IMR-90 (cell line): ENCODE data around the gene GPR3. TPM values are rescaled to one million over a fixed set of nuclear protein-coding genes. Genes with fewer than 3 reads are reported as not detected.
A peak's percentile ranks its signal among the peaks of the same experiment; 100 is the strongest.

ENCODE experiments used
- ATAC-seq: fragments of 200-7000 bp; cut with Tn5 transposase; 2 replicates; pipeline ENCODE4 v1.9.1; 2020; ENCODE audit warnings: low read depth, mild to moderate bottlenecking, moderate library complexity
- BruUV-seq: library from RNA; stranded (reverse); fragments of 400-500 nt; replicated peaks from 2 replicates; lab custom pipeline; 2021; lab: Mats Ljungman, UMichigan
- CTCF ChIA-PET: fragments of 300-600 bp; formaldehyde crosslinking; extraction: SDS; loops from one replicate; lab custom pipeline; 2021; ENCODE audit warnings: antibody characterized with exemption; lab: Yijun Ruan, JAX
- POLR2A ChIA-PET: fragments of 300-600 bp; sonication (Branson Sonifier 250); formaldehyde crosslinking; loops from one replicate; lab custom pipeline; 2022; ENCODE audit warnings: antibody characterized with exemption; ENCODE audit not compliant: unreplicated experiment; lab: Charles Lee
- DNase-seq: peaks from one replicate; pipeline ENCODE4 v3.0.0; 2013
- H2AFZ ChIP-seq: replicated peaks from 2 replicates; pipeline ENCODE3; 2013; ENCODE audit warnings: low read length, mild to moderate bottlenecking; ENCODE audit not compliant: poor library complexity
- H2AK5ac ChIP-seq: 2 replicates; pipeline ENCODE4 v1.6.1; 2013; ENCODE audit warnings: low read depth, low read length, inconsistent platforms
- H2AK9ac ChIP-seq: replicated peaks from 2 replicates; pipeline ENCODE3; 2013; ENCODE audit warnings: mild to moderate bottlenecking, low read depth, low read length, moderate library complexity; ENCODE audit not compliant: poor library complexity
- H2BK120ac ChIP-seq: 2 replicates; pipeline ENCODE4 v1.6.1; 2013; ENCODE audit warnings: low read depth, low read length, inconsistent platforms
- H2BK15ac ChIP-seq: 3 replicates; pipeline ENCODE4 v1.6.1; 2013; ENCODE audit warnings: low read depth, low read length, inconsistent platforms
- H2BK20ac ChIP-seq: 2 replicates; pipeline ENCODE4 v1.6.1; 2013; ENCODE audit warnings: low read depth, mild to moderate bottlenecking, inconsistent platforms, low read length, moderate library complexity
- H2BK5ac ChIP-seq: 2 replicates; pipeline ENCODE4 v1.6.1; 2013; ENCODE audit warnings: mild to moderate bottlenecking, low read depth, low read length, inconsistent platforms; ENCODE audit not compliant: poor library complexity, severe bottlenecking
- H3K14ac ChIP-seq: replicated peaks from 2 replicates; pipeline ENCODE4 v1.6.1; 2013; ENCODE audit warnings: low read depth, low read length, inconsistent platforms
- H3K18ac ChIP-seq: 2 replicates; pipeline ENCODE4 v1.6.1; 2013; ENCODE audit warnings: low read depth, low read length, control low read depth
- H3K23ac ChIP-seq: 2 replicates; pipeline ENCODE4 v1.6.1; 2013; ENCODE audit warnings: low read depth, low read length, inconsistent platforms
- H3K27ac ChIP-seq: 2 replicates; pipeline ENCODE4 v1.5.1; 2013; ENCODE audit warnings: mild to moderate bottlenecking, control low read depth, low read length; ENCODE audit not compliant: insufficient read depth
- H3K27me3 ChIP-seq: 2 replicates; pipeline ENCODE4 v1.6.1; 2013; ENCODE audit warnings: low read length; ENCODE audit not compliant: control insufficient read depth, insufficient read depth
- H3K36me3 ChIP-seq: 2 replicates; pipeline ENCODE4 v1.6.1; 2013; ENCODE audit warnings: low read length, mixed read lengths; ENCODE audit not compliant: control insufficient read depth, insufficient read depth
- H3K4ac ChIP-seq: 2 replicates; pipeline ENCODE4 v1.6.1; 2013; ENCODE audit warnings: low read depth, low read length, inconsistent platforms
- H3K4me1 ChIP-seq: 2 replicates; pipeline ENCODE4 v1.6.1; 2013; ENCODE audit warnings: low read length, mixed read lengths; ENCODE audit not compliant: control insufficient read depth, insufficient read depth
- H3K4me2 ChIP-seq: 2 replicates; pipeline ENCODE4 v1.6.1; 2013; ENCODE audit warnings: low read depth, mild to moderate bottlenecking, control low read depth, low read length, moderate library complexity
- H3K4me3 ChIP-seq: 2 replicates; pipeline ENCODE4 v1.5.1; 2013; ENCODE audit warnings: low read depth, mild to moderate bottlenecking, control low read depth, low read length, moderate library complexity; ENCODE audit not compliant: insufficient read depth
- H3K56ac ChIP-seq: 2 replicates; pipeline ENCODE4 v1.6.1; 2013; ENCODE audit warnings: low read length, inconsistent platforms; ENCODE audit not compliant: insufficient read depth; ENCODE audit errors: extremely low read depth
- H3K79me1 ChIP-seq, 2 experiments: 2 replicates each; pipeline ENCODE4 v1.6.1; 2013; ENCODE audit warnings: low read length in 2 of 2, inconsistent platforms in 1 of 2, low read depth in 1 of 2
- H3K9ac ChIP-seq: 2 replicates; pipeline ENCODE4 v1.6.1; 2013; ENCODE audit warnings: low read depth, low read length, control low read depth
- H3K9me1 ChIP-seq: 2 replicates; pipeline ENCODE4 v1.6.1; 2013; ENCODE audit warnings: low read length, inconsistent platforms; ENCODE audit not compliant: insufficient read depth
- H3K9me3 ChIP-seq: 2 replicates; pipeline ENCODE4 v1.6.1; 2013; ENCODE audit warnings: low read length; ENCODE audit not compliant: control insufficient read depth, insufficient read depth
- H4K20me1 ChIP-seq: 2 replicates; pipeline ENCODE4 v1.6.1; 2013; ENCODE audit warnings: low read length, inconsistent platforms; ENCODE audit not compliant: insufficient read depth
- H4K5ac ChIP-seq: 2 replicates; pipeline ENCODE4 v1.6.1; 2013; ENCODE audit warnings: mild to moderate bottlenecking, low read depth, low read length, control low read depth
- H4K8ac ChIP-seq, 2 experiments: 2 replicates each; pipeline ENCODE4 v1.6.1; 2013; ENCODE audit warnings: low read depth in 2 of 2, low read length in 2 of 2, control low read depth in 1 of 2, inconsistent platforms in 1 of 2
- H4K91ac ChIP-seq: 2 replicates; pipeline ENCODE4 v1.6.1; 2013; ENCODE audit warnings: low read depth, low read length, inconsistent platforms; ENCODE audit not compliant: insufficient read depth
- BHLHE40 ChIP-seq: fragments of 150-350 bp; IDR thresholded peaks from 2 replicates; pipeline ENCODE4 v1.6.1; 2016; ENCODE audit warnings: mild to moderate bottlenecking, low read depth, low read length
- CEBPB ChIP-seq: IDR thresholded peaks from 2 replicates; pipeline ENCODE4 v1.6.1; 2012; ENCODE audit warnings: low read depth, low read length, improper control_type of control experiment
- CHD1 ChIP-seq: IDR thresholded peaks from 2 replicates; pipeline ENCODE4 v1.6.1; 2012; ENCODE audit warnings: low read depth, low read length, improper control_type of control experiment
- CTCF ChIP-seq: conservative IDR thresholded peaks from 2 replicates; pipeline ENCODE4 v1.5.1; 2012; ENCODE audit warnings: mild to moderate bottlenecking, low read depth, low read length, improper control_type of control experiment
- FOS ChIP-seq: fragments of 150-350 bp; IDR thresholded peaks from 2 replicates; pipeline ENCODE4 v1.6.1; 2016; ENCODE audit warnings: low read depth, low read length
- MXI1 ChIP-seq: IDR thresholded peaks from 2 replicates; pipeline ENCODE4 v1.6.1; 2012; ENCODE audit warnings: low read depth, mild to moderate bottlenecking, low read length, moderate library complexity, borderline replicate concordance
- NFE2L2 ChIP-seq: fragments of 150-350 bp; IDR thresholded peaks from 2 replicates; pipeline ENCODE4 v1.6.1; 2016; ENCODE audit warnings: low read depth, mild to moderate bottlenecking, low read length
- RAD21 ChIP-seq: IDR thresholded peaks from 2 replicates; pipeline ENCODE4 v1.6.1; 2012; ENCODE audit warnings: low read length, improper control_type of control experiment
- RCOR1 ChIP-seq: IDR thresholded peaks from 2 replicates; pipeline ENCODE4 v1.6.1; 2012; ENCODE audit warnings: mild to moderate bottlenecking, low read length, improper control_type of control experiment; ENCODE audit not compliant: insufficient replicate concordance
- RFX5 ChIP-seq: IDR thresholded peaks from 2 replicates; pipeline ENCODE4 v1.8.0; 2012; ENCODE audit warnings: low read depth, mild to moderate bottlenecking, low read length, moderate library complexity
- USF2 ChIP-seq: fragments of 150-350 bp; IDR thresholded peaks from 2 replicates; pipeline ENCODE4 v1.6.1; 2017; ENCODE audit warnings: mild to moderate bottlenecking, antibody characterized with exemption, low read length, low read depth
- WGBS, 2 experiments: methylation state at CpG; one replicate each; pipeline versions ENCODE4 v1.1.5 to v1.1.7; 2013; ENCODE audit warnings: missing lambda C conversion rate in 2 of 2; ENCODE audit not compliant: insufficient read length in 1 of 2; ENCODE audit errors: extremely low coverage in 2 of 2; 5-methylcytosine and 5-hydroxymethylcytosine counted together
- dilution Hi-C: fragments of 300-500 bp; cut with HindIII; formaldehyde crosslinking; loops from one replicate; pipeline ENCODE4 v1.14.3; 2018; ENCODE audit warnings: low sequenced_read_pairs; ENCODE audit not compliant: unreplicated experiment
- in situ Hi-C: fragments of 300-500 bp; cut with MboI; formaldehyde crosslinking; loops from 3 replicates; pipeline ENCODE4 v1.14.3; 2019; ENCODE audit warnings: low sequenced_read_pairs, inconsistent platforms, mixed read lengths
- intact Hi-C: fragments of 100-400 bp; cut with micrococcal nuclease; formaldehyde crosslinking; loops from 2 replicates; pipeline ENCODE4 v1.10.0; 2022
- polyA plus RNA-seq, 3 experiments: library from polyadenylated mRNA; depleted of rRNA; stranded (reverse); fragments of >200 nt; gene quantifications; 2 replicates each; pipeline ENCODE4 v1.2.3, GENCODE V29; 2012; ENCODE audit warnings: low replicate concordance in 1 of 3
- total RNA-seq: library from RNA; depleted of rRNA; stranded (reverse); fragments of >200 nt; gene quantifications from 2 replicates; pipeline ENCODE4 v1.2.3, GENCODE V29; 2012

The GPR3 gene
- total and polyA plus RNA-seq, 2 of the 4 experiments (the other 2 are of a cell fraction), result 0.72 to 4.8 TPM

- WGBS, 2 experiments, result 100% methylated on average over 5 of the region's 5 CpGs; no CpG with 5 or more reads in 1 of the 2 experiments
- dilution Hi-C loops, result no loop called here
- Histone ChIP-seq H3K14ac (no peak overlapping the region), H4K91ac (no peak overlapping the region), H3K4me1 (no peaks in the 10 kb centered on the region), H3K27ac (no peak overlapping the region), H3K4ac (no peak overlapping the region), H3K18ac (no peak overlapping the region), H3K9ac (no peak overlapping the region), H4K8ac (no peak overlapping the region), H3K56ac (no peak overlapping the region), H2BK120ac (no peak overlapping the region), H3K27me3 (no peaks in the 10 kb centered on the region), H4K20me1 (no peaks in the 10 kb centered on the region), H3K4me2 (no peak overlapping the region), H3K9me3 (no peaks in the 10 kb centered on the region), H2AK5ac (no peak overlapping the region), H3K9me1 (no peaks in the 10 kb centered on the region), H3K79me1 (no peaks in the 10 kb centered on the region; a peak in 1 of 4 replicates), H2BK20ac (no peak overlapping the region), H2AFZ (no peak overlapping the region), H2AK9ac (peak overlapping the region; percentile 90), H2BK5ac (no peak overlapping the region), H4K5ac (no peak overlapping the region), H3K23ac (no peak overlapping the region), H3K4me3 (no peak overlapping the region), H2BK15ac (no peak overlapping the region), H3K36me3 (peaks cover 55% of the 10 kb centered on the region)
- TF ChIP-seq NFE2L2, result no peak
- no peak for TF ChIP-seq FOS
- TF ChIP-seq BHLHE40, result no peak
- no peak for TF ChIP-seq RFX5
- no peak for TF ChIP-seq CEBPB
- no peak for TF ChIP-seq RCOR1
- TF ChIP-seq RAD21, result no peak
- TF ChIP-seq CTCF, result no peak
- TF ChIP-seq CHD1, result no peak
- no peak for TF ChIP-seq MXI1
- TF ChIP-seq USF2, result no peak
- intact Hi-C loops, result no loop called here
- no peak for DNase-seq
- ChIA-PET POLR2A (no interaction called here), CTCF (interaction anchor here (1.2 kb wide), 1 partner anchor 27 kb away, joined by 3 read pairs; no protein-coding TSS in a partner anchor)
- in situ Hi-C loops, result no loop called here
- no peak for ATAC-seq
- BruUV-seq, result no TSS peak
Measured at GRCh38 chr1:27358928-27359313, 33.5 kb upstream of the GPR3 start.
